PC-9 (cell line): Measurements from ENCODE around the gene EXD2. TPM values are rescaled to one million over a fixed set of nuclear protein-coding genes. Genes with fewer than 3 reads are reported as not detected.
"Not testable (repeated sequence)": the region's sequence is repeated elsewhere in the genome, so short reads cannot be mapped to it uniquely, and the experiment has no call there.

Experiments used
- BruUV-seq: library from RNA; stranded (reverse); fragments of 400-500 nt; replicated peaks from 2 replicates; lab custom pipeline; 2021; lab: Mats Ljungman, UMichigan
- CTCF ChIA-PET: fragments of 300-600 bp; sonication (Branson Sonifier 250); formaldehyde crosslinking; loops from one replicate; lab custom pipeline; 2022; ENCODE audit warnings: antibody characterized with exemption; lab: Charles Lee
- POLR2A ChIA-PET: fragments of 300-600 bp; sonication (Branson Sonifier 250); formaldehyde crosslinking; loops from one replicate; lab custom pipeline; 2022; ENCODE audit warnings: antibody characterized with exemption; ENCODE audit not compliant: unreplicated experiment; lab: Charles Lee
- DNase-seq, 2 experiments: peaks; one replicate each; pipeline versions ENCODE4 v3.0.0 to v3.0.0-alpha.2; 2015 to 2022; ENCODE audit warnings: mixed read lengths in 1 of 2
- H2AFZ ChIP-seq: fragments of 200-600 bp; sonication (generic); 2 replicates; pipeline ENCODE4 v1.8.1; 2017; ENCODE audit warnings: antibody characterized with exemption
- H3F3A ChIP-seq: fragments of 200-600 bp; sonication (generic); 2 replicates; pipeline ENCODE4 v1.8.1; 2017; ENCODE audit warnings: antibody characterized with exemption, mild to moderate bottlenecking, low read depth; ENCODE audit not compliant: insufficient read depth
- H3K27ac ChIP-seq: fragments of 200-600 bp; sonication (generic); 2 replicates; pipeline ENCODE4 v1.6.1; 2016; ENCODE audit warnings: mixed run types
- H3K27me3 ChIP-seq: fragments of 200-600 bp; sonication (generic); 2 replicates; pipeline ENCODE4 v1.6.1; 2016; ENCODE audit warnings: low read depth, mixed run types; ENCODE audit not compliant: insufficient read depth
- H3K36me3 ChIP-seq: fragments of 200-600 bp; sonication (generic); 2 replicates; pipeline ENCODE4 v1.6.1; 2016; ENCODE audit warnings: low read depth, mixed run types
- H3K4me1 ChIP-seq: fragments of 200-600 bp; sonication (generic); replicated peaks from 2 replicates; pipeline ENCODE4 v1.6.1; 2016; ENCODE audit warnings: mixed run types; ENCODE audit not compliant: insufficient read depth
- H3K4me2 ChIP-seq: fragments of 200-600 bp; sonication (generic); 2 replicates; pipeline ENCODE4 v1.6.1; 2017; ENCODE audit warnings: mixed run types
- H3K4me3 ChIP-seq: fragments of 200-600 bp; sonication (generic); 2 replicates; pipeline ENCODE4 v1.6.1; 2016; ENCODE audit warnings: mixed run types
- H3K79me2 ChIP-seq: fragments of 200-600 bp; sonication (generic); 2 replicates; pipeline ENCODE4 v1.6.1; 2017; ENCODE audit warnings: low read depth, mixed run types
- H3K9me2 ChIP-seq: fragments of 200-600 bp; sonication (generic); 2 replicates; pipeline ENCODE4 v1.8.1; 2017; ENCODE audit warnings: mild to moderate bottlenecking; ENCODE audit not compliant: insufficient read depth
- H3K9me3 ChIP-seq: fragments of 200-600 bp; sonication (generic); 2 replicates; pipeline ENCODE4 v1.8.1; 2016; ENCODE audit warnings: low read depth; ENCODE audit not compliant: insufficient read depth
- H4K20me1 ChIP-seq: fragments of 200-600 bp; sonication (generic); 2 replicates; pipeline ENCODE4 v1.8.1; 2017; ENCODE audit not compliant: insufficient read depth
- EZH2 ChIP-seq: fragments of 200-600 bp; sonication (generic); IDR thresholded peaks from 2 replicates; pipeline ENCODE4 v1.8.0; 2017; ENCODE audit warnings: antibody characterized with exemption, low read depth
- intact Hi-C: fragments of 100-400 bp; cut with micrococcal nuclease; formaldehyde crosslinking; loops from one replicate; pipeline ENCODE4 v1.10.0; 2022; ENCODE audit not compliant: unreplicated experiment
- total RNA-seq: library from RNA; stranded (reverse); gene quantifications from 2 replicates; pipeline ENCODE4 v1.2.3, GENCODE V29; 2021
- TF ChIP-seq, protein P1 (sequence below): fragments of 200-600 bp; sonication (generic); conservative IDR thresholded peaks from 2 replicates; pipeline ENCODE4 v1.6.1; 2017; ENCODE audit warnings: mixed run types, antibody characterized with exemption, mild to moderate bottlenecking, moderate library complexity

EXD2 gene
- total RNA-seq, 1 experiment from 2014 or later, result 21.4 TPM

DNA sequence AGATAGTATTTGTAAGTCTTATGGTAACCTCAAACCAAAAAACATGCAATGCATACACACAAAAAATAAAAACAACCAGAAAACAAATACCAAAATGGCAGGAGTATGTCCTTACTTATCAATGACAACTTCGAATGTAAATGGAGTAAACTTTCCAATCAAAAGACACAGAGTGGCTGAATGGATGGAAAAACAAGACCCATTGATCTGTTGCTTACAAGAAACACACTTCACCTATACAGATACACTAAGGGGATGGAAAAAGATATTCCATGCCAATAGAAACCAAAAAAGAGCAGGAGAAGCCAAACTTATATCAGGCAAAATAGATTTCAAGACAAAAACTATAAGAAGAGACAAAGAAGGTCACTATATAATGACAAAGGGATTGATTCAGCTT, 29.7 kb upstream of the EXD2 start:
- DNase-seq, result no peak
- ChIA-PET CTCF (no interaction called here), POLR2A (no interaction called here)
- no peaks in the 10 kb centered on the region for H3K27me3 ChIP-seq
- no peak overlapping the region for H2AFZ ChIP-seq
- H3K4me2 ChIP-seq, result no peak overlapping the region
- intact Hi-C loops, result no loop called here
- H3F3A ChIP-seq, result no peaks in the 10 kb centered on the region
- H3K27ac ChIP-seq, result no peak overlapping the region
- H3K79me2 ChIP-seq, result no peaks in the 10 kb centered on the region
- H3K9me3 ChIP-seq, result peaks cover 6% of the 10 kb centered on the region; the same call in 1 of the 2 replicates
- H3K36me3 ChIP-seq, result no peaks in the 10 kb centered on the region
- H3K9me2 ChIP-seq, result no peaks in the 10 kb centered on the region
- no peak overlapping the region for H3K4me3 ChIP-seq
- 0 out of 2 replicates have a peak, but pooled peaks cover 5% of the 10 kb centered on the region for H3K4me1 ChIP-seq
- no peaks in the 10 kb centered on the region for H4K20me1 ChIP-seq
- no TSS peak for BruUV-seq
- no peak for TF ChIP-seq EZH2
- TF ChIP-seq, protein P1, sequence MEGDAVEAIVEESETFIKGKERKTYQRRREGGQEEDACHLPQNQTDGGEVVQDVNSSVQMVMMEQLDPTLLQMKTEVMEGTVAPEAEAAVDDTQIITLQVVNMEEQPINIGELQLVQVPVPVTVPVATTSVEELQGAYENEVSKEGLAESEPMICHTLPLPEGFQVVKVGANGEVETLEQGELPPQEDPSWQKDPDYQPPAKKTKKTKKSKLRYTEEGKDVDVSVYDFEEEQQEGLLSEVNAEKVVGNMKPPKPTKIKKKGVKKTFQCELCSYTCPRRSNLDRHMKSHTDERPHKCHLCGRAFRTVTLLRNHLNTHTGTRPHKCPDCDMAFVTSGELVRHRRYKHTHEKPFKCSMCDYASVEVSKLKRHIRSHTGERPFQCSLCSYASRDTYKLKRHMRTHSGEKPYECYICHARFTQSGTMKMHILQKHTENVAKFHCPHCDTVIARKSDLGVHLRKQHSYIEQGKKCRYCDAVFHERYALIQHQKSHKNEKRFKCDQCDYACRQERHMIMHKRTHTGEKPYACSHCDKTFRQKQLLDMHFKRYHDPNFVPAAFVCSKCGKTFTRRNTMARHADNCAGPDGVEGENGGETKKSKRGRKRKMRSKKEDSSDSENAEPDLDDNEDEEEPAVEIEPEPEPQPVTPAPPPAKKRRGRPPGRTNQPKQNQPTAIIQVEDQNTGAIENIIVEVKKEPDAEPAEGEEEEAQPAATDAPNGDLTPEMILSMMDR, result no peak

DNA sequence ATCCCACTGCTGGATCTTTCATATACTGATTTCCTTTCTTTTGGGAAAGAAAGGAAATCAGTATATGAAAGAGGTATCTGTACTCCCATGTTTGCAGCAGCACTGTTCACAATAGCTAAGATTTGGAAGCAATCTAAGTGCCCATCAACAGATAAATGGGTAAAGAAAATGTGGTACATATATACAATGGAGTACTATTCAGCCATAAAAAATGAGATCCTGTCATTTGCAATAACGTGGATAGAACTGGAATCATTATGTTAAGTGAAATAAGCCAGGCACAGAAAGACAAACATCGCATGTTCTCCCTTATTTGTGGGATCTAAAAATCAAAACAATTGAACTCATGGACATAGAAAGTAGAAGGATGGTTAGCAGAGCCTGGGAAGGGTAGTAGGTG, 25.5 kb upstream of the EXD2 start:
- POLR2A ChIA-PET, result interaction anchor here (0.7 kb wide), 1 partner anchor 21 kb away, joined by 4 read pairs; no protein-coding TSS in a partner anchor

DNA sequence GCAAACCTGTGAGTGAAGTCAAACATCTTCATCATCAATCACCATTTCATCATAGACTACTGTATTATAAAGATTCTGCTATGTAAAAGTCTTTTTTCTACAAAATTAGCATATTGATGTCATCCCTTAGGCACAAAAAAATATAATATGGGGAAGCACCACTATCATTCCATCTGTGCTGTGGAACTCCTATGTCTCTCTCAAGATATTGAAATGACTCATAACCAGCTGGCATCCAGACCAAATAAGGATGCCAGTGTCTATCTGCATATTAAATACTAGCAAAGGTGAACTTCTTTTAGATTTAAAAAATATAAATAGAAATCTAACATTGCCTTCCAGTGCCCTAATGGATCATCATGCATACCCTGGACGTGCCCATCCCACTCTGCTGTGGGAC, 20.5 kb upstream of the EXD2 start:
- Histone ChIP-seq H3K9me3 (no peaks in the 10 kb centered on the region), H3K4me1 (no peaks in the 10 kb centered on the region), H3K27me3 (no peaks in the 10 kb centered on the region), H3K36me3 (no peaks in the 10 kb centered on the region), H3K79me2 (no peaks in the 10 kb centered on the region), H3K4me3 (no peak overlapping the region), H2AFZ (no peak overlapping the region), H4K20me1 (no peaks in the 10 kb centered on the region), H3F3A (no peaks in the 10 kb centered on the region), H3K27ac (no peak overlapping the region), H3K9me2 (no peaks in the 10 kb centered on the region), H3K4me2 (no peak overlapping the region)
- intact Hi-C loops, result no loop called here
- no peak for DNase-seq
- ChIA-PET CTCF (no interaction called here), POLR2A (interaction anchor here (0.6 kb wide), 1 partner anchor 249 kb away, joined by 3 read pairs; no protein-coding TSS in a partner anchor)
- BruUV-seq, result no TSS peak
- TF ChIP-seq EZH2, result no peak
- TF ChIP-seq, protein P1, result no peak

More for the DNA sequence above, 25.5 kb upstream of the EXD2 start:
- H3K36me3 ChIP-seq, H2AFZ ChIP-seq, H3K4me2 ChIP-seq, DNase-seq, H3K79me2 ChIP-seq, H3K4me1 ChIP-seq, H3K4me3 ChIP-seq, BruUV-seq, H3K9me3 ChIP-seq, H3F3A ChIP-seq, H3K27me3 ChIP-seq, CTCF ChIA-PET, H3K9me2 ChIP-seq, H4K20me1 ChIP-seq, H3K27ac ChIP-seq, intact Hi-C loops: not testable (repeated sequence)

DNA sequence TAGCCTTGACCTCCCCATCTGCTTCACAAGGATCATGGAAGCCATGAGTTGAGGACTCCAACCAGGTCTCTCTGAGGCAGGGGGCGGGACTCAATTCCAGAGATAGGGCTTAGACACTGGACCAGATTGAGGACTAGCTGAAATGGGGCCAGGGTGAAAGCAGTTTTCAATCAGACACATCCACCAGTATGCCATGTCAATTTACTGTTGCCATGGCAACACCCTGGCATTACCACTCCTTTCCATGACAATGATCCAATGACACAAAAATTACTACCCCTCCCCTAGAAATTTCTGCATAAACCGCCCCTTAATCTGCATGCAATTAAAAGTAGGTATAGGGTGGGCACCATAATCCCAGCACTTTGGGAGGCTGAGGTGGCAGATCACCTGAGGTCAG, 19.7 kb upstream of the EXD2 start:
- DNase-seq, result no peak
- H4K20me1 ChIP-seq, result no peaks in the 10 kb centered on the region
- H3K79me2 ChIP-seq, result no peaks in the 10 kb centered on the region
- H3K4me1 ChIP-seq, result no peaks in the 10 kb centered on the region
- H3K9me2 ChIP-seq, result no peaks in the 10 kb centered on the region
- ChIA-PET CTCF (no interaction called here), POLR2A (no interaction called here)
- H3K4me3 ChIP-seq, result no peak overlapping the region
- intact Hi-C loops, result no loop called here
- H3K27ac ChIP-seq, result no peak overlapping the region
- no peaks in the 10 kb centered on the region for H3K27me3 ChIP-seq
- no peak overlapping the region for H3K4me2 ChIP-seq
- H3K36me3 ChIP-seq, result no peaks in the 10 kb centered on the region
- BruUV-seq, result no TSS peak
- no peaks in the 10 kb centered on the region for H3K9me3 ChIP-seq
- TF ChIP-seq, protein P1, result no peak
- TF ChIP-seq EZH2, result no peak
- no peak overlapping the region for H2AFZ ChIP-seq
- H3F3A ChIP-seq, result no peaks in the 10 kb centered on the region
